K562 (cell line): Measurements from ENCODE around the gene SRF.

Experiments used
- MEIS2 ChIP-seq: fragments of 450-650 bp; IDR thresholded peaks from 2 replicates; pipeline ENCODE4 v1.6.1; 2014; ENCODE audit warnings: mild to moderate bottlenecking; ENCODE audit not compliant: partially characterized antibody
- POLR2AphosphoS5 ChIP-seq: IDR thresholded peaks from 2 replicates; pipeline ENCODE4 v1.6.1; 2011; ENCODE audit warnings: mild to moderate bottlenecking, low read depth, low read length, moderate library complexity; ENCODE audit not compliant: control insufficient read depth, insufficient read depth
- PRMT5 ChIP-seq: sonication (generic); formaldehyde crosslinking; IDR thresholded peaks from 2 replicates; pipeline ENCODE4 v1.5.0; 2020; ENCODE audit warnings: missing genetic modification reagents
- TEAD4 ChIP-seq, 2 experiments: sonication (generic) in 1 of 2; formaldehyde crosslinking in 1 of 2; IDR thresholded peaks; 2 replicates each; pipeline versions ENCODE4 v1.6.1 to v1.8.0; 2012 to 2022; ENCODE audit warnings: borderline replicate concordance in 1 of 2, inconsistent platforms in 1 of 2, low read length in 1 of 2, mild to moderate bottlenecking in 1 of 2, missing genetic modification reagents in 1 of 2
- ZNF274 ChIP-seq: IDR thresholded peaks from 2 replicates; pipeline ENCODE4 v1.6.1; 2011; ENCODE audit warnings: low read depth, mild to moderate bottlenecking, low read length, moderate library complexity, borderline replicate concordance
- ZNF586 ChIP-seq: fragments of 450-650 bp; formaldehyde crosslinking; conservative IDR thresholded peaks from 2 replicates; pipeline ENCODE4 v1.4.0; 2020; ENCODE audit warnings: mild to moderate bottlenecking, moderate library complexity
- TF ChIP-seq, protein P1 (sequence below), 3 experiments: IDR thresholded peaks in 2 of 3; conservative IDR thresholded peaks in 1 of 3; 2 replicates each; pipeline ENCODE4 v1.5.1; 2011 to 2012; ENCODE audit warnings: low read length in 3 of 3, mild to moderate bottlenecking in 3 of 3, control low read depth in 2 of 3, improper control_type of control experiment in 1 of 3, inconsistent platforms in 1 of 3, low read depth in 1 of 3, mixed read lengths in 1 of 3, moderate library complexity in 1 of 3; ENCODE audit not compliant: insufficient read depth in 2 of 3

DNA sequence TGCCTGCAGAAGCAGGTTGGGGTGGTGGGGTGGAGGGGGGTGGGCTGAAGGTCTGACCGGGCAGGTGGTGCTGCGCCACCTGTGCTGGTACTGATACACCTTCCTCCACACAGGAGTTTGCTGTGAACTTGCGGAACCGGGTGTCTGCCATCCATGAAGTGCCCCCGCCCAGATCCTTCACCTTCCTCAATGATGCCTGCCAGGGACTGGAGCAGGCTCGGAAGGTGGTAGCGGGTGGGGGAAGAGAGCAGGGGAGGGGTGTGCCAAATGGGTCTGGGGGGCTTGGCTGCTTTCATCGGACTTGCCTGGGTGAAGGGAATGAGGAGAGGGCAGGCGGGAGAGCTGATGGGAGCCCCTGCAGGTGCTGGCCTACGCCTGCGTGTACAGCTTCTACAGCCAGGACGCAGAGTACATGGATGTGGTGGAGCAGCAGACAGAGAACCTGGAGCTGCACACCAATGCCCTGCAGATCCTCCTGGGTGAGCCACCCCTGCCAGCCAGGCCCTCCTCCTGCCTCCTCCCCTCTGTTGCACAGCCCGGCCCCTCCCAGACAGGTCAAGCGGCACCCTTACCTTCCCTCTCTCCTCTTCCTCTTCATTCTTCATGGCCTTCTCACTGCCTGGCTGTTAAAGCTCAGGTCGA is 51.5 kb downstream of the SRF start:
- TF ChIP-seq POLR2AphosphoS5 (no peak), TEAD4 (IDR thresholded peaks at IDR 0.05; ENCODE audit: low read length) (no peak), TEAD4 (CRISPR knock-in tag; IDR thresholded peaks at IDR 0.05; ENCODE audit: borderline replicate concordance) (no peak), PRMT5 (no peak), ZNF586 (CRISPR knock-in tag) (no peak), MEIS2 (no peak), ZNF274 (no peak)
- TF ChIP-seq, protein P1, sequence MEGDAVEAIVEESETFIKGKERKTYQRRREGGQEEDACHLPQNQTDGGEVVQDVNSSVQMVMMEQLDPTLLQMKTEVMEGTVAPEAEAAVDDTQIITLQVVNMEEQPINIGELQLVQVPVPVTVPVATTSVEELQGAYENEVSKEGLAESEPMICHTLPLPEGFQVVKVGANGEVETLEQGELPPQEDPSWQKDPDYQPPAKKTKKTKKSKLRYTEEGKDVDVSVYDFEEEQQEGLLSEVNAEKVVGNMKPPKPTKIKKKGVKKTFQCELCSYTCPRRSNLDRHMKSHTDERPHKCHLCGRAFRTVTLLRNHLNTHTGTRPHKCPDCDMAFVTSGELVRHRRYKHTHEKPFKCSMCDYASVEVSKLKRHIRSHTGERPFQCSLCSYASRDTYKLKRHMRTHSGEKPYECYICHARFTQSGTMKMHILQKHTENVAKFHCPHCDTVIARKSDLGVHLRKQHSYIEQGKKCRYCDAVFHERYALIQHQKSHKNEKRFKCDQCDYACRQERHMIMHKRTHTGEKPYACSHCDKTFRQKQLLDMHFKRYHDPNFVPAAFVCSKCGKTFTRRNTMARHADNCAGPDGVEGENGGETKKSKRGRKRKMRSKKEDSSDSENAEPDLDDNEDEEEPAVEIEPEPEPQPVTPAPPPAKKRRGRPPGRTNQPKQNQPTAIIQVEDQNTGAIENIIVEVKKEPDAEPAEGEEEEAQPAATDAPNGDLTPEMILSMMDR (IDR thresholded peaks at IDR 0.05 in 2 of 3, conservative IDR thresholded peaks at IDR 0.05 in 1 of 3; ENCODE audit: insufficient read depth in 2 of 3, low read depth in 1 of 3, low read length in 3 of 3), result no peak
